Breast epithelium (tissue), 4 donors: Measurements from ENCODE around the gene CFC1. TPM values are rescaled to one million over a fixed set of nuclear protein-coding genes. Genes with fewer than 3 reads are reported as not detected.
"Not testable (repeated sequence)": the region's sequence is repeated elsewhere in the genome, so short reads cannot be mapped to it uniquely, and the experiment has no call there.

Experiments
- DNase-seq, 2 donors: peaks; one replicate each; pipeline ENCODE4 v3.0.0-alpha.2; 2019; ENCODE audit warnings: low spot score in 2 of 2
- H3K27ac ChIP-seq, 2 donors: fragments of 200-600 bp; sonication (generic) in 1 of 2; one replicate each; pipeline ENCODE4 v1.5.1; 2016 to 2019; ENCODE audit warnings: mild to moderate bottlenecking in 1 of 2
- H3K27me3 ChIP-seq, 2 donors: fragments of 200-600 bp; sonication (generic) in 1 of 2; one replicate each; pipeline versions ENCODE4 v1.5.1 to v1.6.0; 2017 to 2019; ENCODE audit warnings: control low read depth in 1 of 2, mild to moderate bottlenecking in 1 of 2
- H3K36me3 ChIP-seq: fragments of 200-600 bp; one replicate; pipeline ENCODE4 v1.5.1; 2019
- H3K4me1 ChIP-seq, 2 donors: fragments of 200-600 bp; sonication (generic); one replicate each; pipeline ENCODE4 v1.5.1; 2016 to 2019; ENCODE audit warnings: control low read depth in 1 of 2
- H3K4me3 ChIP-seq, 3 donors: fragments of 200-600 bp; sonication (generic); 1 replicate in 2 of 3; 2 replicates in 1 of 3; pipeline ENCODE4 v1.5.1; 2016 to 2019; ENCODE audit warnings: mild to moderate bottlenecking in 3 of 3, moderate library complexity in 2 of 3
- H3K9me3 ChIP-seq, 2 donors: fragments of 200-600 bp; sonication (generic) in 1 of 2; one replicate each; pipeline ENCODE4 v1.5.1; 2016 to 2019; ENCODE audit warnings: control low read depth in 1 of 2
- intact Hi-C: fragments of 100-400 bp; cut with DNase I; formaldehyde crosslinking; loops from one replicate; pipeline ENCODE4 v1.15.1; 2023; ENCODE audit warnings: low total_unique reads
- total RNA-seq, 3 donors: library from RNA; depleted of rRNA; stranded (reverse); fragments of >200 nt; gene quantifications; one replicate each; pipeline ENCODE4 v1.1.0, GENCODE V29; 2016

The CFC1 gene
- total RNA-seq: not detected

GRCh38 chr2:130599393-130599792 lies at the start of gene CFC1:
Gene CFC1, minus strand, starts transcription at chr2:130599575. Its CDS starts 288 bp downstream, at chr2:130599287.
- H3K4me1 ChIP-seq, intact Hi-C loops, H3K27me3 ChIP-seq, DNase-seq, H3K9me3 ChIP-seq, H3K36me3 ChIP-seq, H3K27ac ChIP-seq, H3K4me3 ChIP-seq: not testable (repeated sequence)

- H3K27ac ChIP-seq, H3K9me3 ChIP-seq, H3K4me1 ChIP-seq, H3K27me3 ChIP-seq, DNase-seq, H3K4me3 ChIP-seq, H3K36me3 ChIP-seq, intact Hi-C loops: not testable (repeated sequence)
Observed at GRCh38 chr2:130641688-130642087, 42.3 kb upstream of the CFC1 start.

GRCh38 chr2:130638973-130639372 lies 39.6 kb upstream of the CFC1 start:
- DNase-seq, H3K36me3 ChIP-seq, H3K9me3 ChIP-seq, H3K4me3 ChIP-seq, H3K27ac ChIP-seq, intact Hi-C loops, H3K4me1 ChIP-seq, H3K27me3 ChIP-seq: not testable (repeated sequence)

- DNase-seq, H3K36me3 ChIP-seq, intact Hi-C loops, H3K9me3 ChIP-seq, H3K4me1 ChIP-seq, H3K27ac ChIP-seq, H3K27me3 ChIP-seq, H3K4me3 ChIP-seq: not testable (repeated sequence)
Observed at GRCh38 chr2:130628784-130629475, 29.6 kb upstream of the CFC1 start.

- DNase-seq, H3K27ac ChIP-seq, H3K9me3 ChIP-seq, H3K4me1 ChIP-seq, H3K4me3 ChIP-seq, intact Hi-C loops, H3K27me3 ChIP-seq, H3K36me3 ChIP-seq: not testable (repeated sequence)
Observed at GRCh38 chr2:130611140-130611539, 11.8 kb upstream of the CFC1 start, which contains the start of gene POTEJ. Gene POTEJ, plus strand, starts transcription at chr2:130611440. Its CDS starts 93 bp downstream, at chr2:130611533.

GRCh38 chr2:130610486-130610885 lies 11.1 kb upstream of the CFC1 start:
- H3K27ac ChIP-seq, H3K4me1 ChIP-seq, intact Hi-C loops, H3K4me3 ChIP-seq, DNase-seq, H3K36me3 ChIP-seq, H3K9me3 ChIP-seq, H3K27me3 ChIP-seq: not testable (repeated sequence)

GRCh38 chr2:130609002-130609920 lies 9.9 kb upstream of the CFC1 start:
- H3K36me3 ChIP-seq, DNase-seq, intact Hi-C loops, H3K27ac ChIP-seq, H3K27me3 ChIP-seq, H3K4me3 ChIP-seq, H3K4me1 ChIP-seq, H3K9me3 ChIP-seq: not testable (repeated sequence)

- not testable (repeated sequence) for DNase-seq, H3K36me3 ChIP-seq
Observed at GRCh38 chr2:130608276-130609001, 9.1 kb upstream of the CFC1 start.

GRCh38 chr2:130601648-130602302 lies 2.4 kb upstream of the CFC1 start:
- DNase-seq, intact Hi-C loops, H3K27ac ChIP-seq, H3K4me1 ChIP-seq, H3K4me3 ChIP-seq, H3K27me3 ChIP-seq, H3K36me3 ChIP-seq, H3K9me3 ChIP-seq: not testable (repeated sequence)

More at GRCh38 chr2:130608276-130609001, 9.1 kb upstream of the CFC1 start:
- H3K9me3 ChIP-seq, H3K27me3 ChIP-seq, H3K4me3 ChIP-seq, H3K4me1 ChIP-seq, H3K27ac ChIP-seq, intact Hi-C loops: not testable (repeated sequence)

GRCh38 chr2:130599926-130600325 lies 551 bp upstream of the CFC1 start:
- intact Hi-C loops, H3K27ac ChIP-seq, DNase-seq, H3K36me3 ChIP-seq, H3K9me3 ChIP-seq, H3K4me1 ChIP-seq, H3K27me3 ChIP-seq, H3K4me3 ChIP-seq: not testable (repeated sequence)

GRCh38 chr2:130598463-130598862 lies 912 bp downstream of the CFC1 start:
- H3K36me3 ChIP-seq, H3K27me3 ChIP-seq, H3K4me3 ChIP-seq, DNase-seq, H3K27ac ChIP-seq, intact Hi-C loops, H3K9me3 ChIP-seq, H3K4me1 ChIP-seq: not testable (repeated sequence)

- H3K27ac ChIP-seq, intact Hi-C loops, H3K27me3 ChIP-seq, H3K4me3 ChIP-seq, DNase-seq, H3K9me3 ChIP-seq, H3K36me3 ChIP-seq, H3K4me1 ChIP-seq: not testable (repeated sequence)
Observed at GRCh38 chr2:130597994-130598393, 1.4 kb downstream of the CFC1 start.
